ENCODE results near the gene ATRNL1.
"Not testable (repeated sequence)": the region's sequence is repeated elsewhere in the genome, so short reads cannot be mapped to it uniquely, and the experiment has no call there.

- TF ChIP-seq, protein P1, sequence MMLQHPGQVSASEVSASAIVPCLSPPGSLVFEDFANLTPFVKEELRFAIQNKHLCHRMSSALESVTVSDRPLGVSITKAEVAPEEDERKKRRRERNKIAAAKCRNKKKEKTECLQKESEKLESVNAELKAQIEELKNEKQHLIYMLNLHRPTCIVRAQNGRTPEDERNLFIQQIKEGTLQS (IDR thresholded peaks at IDR 0.05): not testable (repeated sequence)
- not testable (repeated sequence) for TF ChIP-seq CTCF (IDR thresholded peaks at IDR 0.05; ENCODE audit: low read depth, low read length, missing input control); YY1 (IDR thresholded peaks at IDR 0.05); GABPA (IDR thresholded peaks at IDR 0.05 in 1 of 2, conservative IDR thresholded peaks at IDR 0.05 in 1 of 2); JUND (IDR thresholded peaks at IDR 0.05)
- TF ChIP-seq, protein P2, sequence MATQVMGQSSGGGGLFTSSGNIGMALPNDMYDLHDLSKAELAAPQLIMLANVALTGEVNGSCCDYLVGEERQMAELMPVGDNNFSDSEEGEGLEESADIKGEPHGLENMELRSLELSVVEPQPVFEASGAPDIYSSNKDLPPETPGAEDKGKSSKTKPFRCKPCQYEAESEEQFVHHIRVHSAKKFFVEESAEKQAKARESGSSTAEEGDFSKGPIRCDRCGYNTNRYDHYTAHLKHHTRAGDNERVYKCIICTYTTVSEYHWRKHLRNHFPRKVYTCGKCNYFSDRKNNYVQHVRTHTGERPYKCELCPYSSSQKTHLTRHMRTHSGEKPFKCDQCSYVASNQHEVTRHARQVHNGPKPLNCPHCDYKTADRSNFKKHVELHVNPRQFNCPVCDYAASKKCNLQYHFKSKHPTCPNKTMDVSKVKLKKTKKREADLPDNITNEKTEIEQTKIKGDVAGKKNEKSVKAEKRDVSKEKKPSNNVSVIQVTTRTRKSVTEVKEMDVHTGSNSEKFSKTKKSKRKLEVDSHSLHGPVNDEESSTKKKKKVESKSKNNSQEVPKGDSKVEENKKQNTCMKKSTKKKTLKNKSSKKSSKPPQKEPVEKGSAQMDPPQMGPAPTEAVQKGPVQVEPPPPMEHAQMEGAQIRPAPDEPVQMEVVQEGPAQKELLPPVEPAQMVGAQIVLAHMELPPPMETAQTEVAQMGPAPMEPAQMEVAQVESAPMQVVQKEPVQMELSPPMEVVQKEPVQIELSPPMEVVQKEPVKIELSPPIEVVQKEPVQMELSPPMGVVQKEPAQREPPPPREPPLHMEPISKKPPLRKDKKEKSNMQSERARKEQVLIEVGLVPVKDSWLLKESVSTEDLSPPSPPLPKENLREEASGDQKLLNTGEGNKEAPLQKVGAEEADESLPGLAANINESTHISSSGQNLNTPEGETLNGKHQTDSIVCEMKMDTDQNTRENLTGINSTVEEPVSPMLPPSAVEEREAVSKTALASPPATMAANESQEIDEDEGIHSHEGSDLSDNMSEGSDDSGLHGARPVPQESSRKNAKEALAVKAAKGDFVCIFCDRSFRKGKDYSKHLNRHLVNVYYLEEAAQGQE (IDR thresholded peaks at IDR 0.05): not testable (repeated sequence)
These were observed 735.0 kb downstream of the ATRNL1 start for GRCh38 chr10:115828182-115828581.

Measured in liver (tissue), 3 donors.